ENCODE results near the gene FGG.
"Not testable (repeated sequence)": the region's sequence is repeated elsewhere in the genome, so short reads cannot be mapped to it uniquely, and the experiment has no call there.

- not testable (repeated sequence) for TF ChIP-seq POLR2A, CTCF (IDR thresholded peaks at IDR 0.05)
Observed at GRCh38 chr4:154594343-154594742, 18.1 kb downstream of the FGG start.

All from esophagus squamous epithelium (tissue), 4 donors.